ENCODE measurements around the gene PTCH2.
"Not testable (repeated sequence)": the region's sequence is repeated elsewhere in the genome, so short reads cannot be mapped to it uniquely, and the experiment has no call there.

The PTCH2 gene

DNA sequence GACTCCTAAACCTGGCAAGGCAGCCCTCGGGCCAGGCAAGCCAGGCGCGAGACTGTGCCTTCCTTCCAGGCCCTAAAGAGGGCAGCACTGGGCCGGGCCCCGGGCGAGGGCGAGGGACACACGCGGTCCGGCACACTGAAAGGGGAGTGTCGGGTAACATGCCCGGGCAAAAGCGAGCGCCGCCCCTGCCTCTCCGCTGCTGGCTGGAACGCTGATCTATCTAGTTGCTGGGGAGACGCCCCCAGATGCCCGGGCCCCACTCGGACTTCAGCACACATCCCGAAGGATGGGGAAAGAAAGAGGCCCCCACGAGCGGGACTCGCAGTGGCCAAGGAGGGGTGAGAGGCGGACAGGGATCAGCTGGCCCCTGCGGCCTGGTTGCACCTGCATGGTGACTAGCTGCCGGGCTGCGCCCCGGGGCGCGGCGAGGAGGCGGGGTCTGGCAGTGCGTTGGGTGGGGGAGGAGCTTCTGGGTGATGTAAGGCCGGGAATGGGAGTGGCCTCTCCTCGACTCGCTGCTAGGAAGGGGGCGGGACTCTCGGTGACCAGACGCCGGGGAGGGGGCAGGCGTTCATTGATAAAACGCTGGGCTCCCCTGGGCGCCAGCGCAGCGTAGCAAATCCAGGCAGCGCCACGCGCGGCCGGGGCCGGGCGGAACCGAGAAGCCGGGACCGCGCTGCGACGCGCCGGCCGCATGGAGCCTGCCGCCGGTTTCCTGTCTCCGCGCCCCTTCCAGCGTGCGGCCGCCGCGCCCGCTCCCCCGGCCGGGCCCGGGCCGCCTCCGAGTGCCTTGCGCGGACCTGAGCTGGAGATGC is 43.1 kb downstream of the PTCH2 start, which contains the start of gene PLK3:
PLK3 (plus strand) TSS at position 608 of the 815 bp plus-strand sequence; CDS start at position 695, 87 bp downstream.
- FAIRE-seq: peak; percentile 98

DNA sequence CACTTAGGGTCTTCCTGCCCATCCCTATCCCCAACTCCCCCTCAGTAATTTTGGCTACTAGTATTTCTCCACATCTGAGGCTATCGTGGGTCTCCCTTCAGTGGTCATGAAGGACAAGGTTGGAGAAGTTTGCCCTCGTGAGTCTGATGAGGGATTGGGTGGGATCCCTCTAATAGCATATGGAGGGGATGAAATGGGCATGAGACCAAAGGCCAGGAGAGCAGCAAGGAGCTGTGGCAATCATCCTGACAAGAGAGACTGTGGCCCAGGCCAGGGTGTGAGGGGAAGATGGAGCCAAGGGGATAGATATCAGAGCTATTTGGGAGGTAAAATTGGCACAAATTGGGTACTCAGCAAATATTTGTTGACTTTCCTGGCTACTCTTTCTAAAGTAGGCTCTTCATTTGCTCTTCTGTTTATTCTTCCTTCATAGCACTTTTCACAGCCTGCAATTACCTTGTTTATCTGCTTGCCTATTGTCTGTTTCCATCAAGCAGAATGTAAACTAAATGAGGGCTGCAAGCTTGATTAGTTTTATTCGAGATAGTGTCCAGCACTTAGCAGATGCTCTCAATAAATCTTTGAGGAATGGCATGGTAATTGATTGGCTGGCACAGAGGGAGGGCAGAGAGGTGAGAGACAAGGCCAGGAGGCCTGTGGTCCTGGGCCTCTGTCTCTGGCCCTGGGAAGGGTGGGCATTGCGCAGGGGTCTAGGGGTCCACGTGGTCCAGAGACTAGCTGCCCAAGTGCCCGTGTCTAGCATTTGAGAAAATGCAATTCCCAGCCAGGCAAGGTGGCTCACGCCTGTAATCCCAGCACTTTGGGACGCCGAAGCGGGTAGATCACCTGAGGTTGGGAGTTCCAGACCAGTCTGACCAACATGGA is 44.3 kb downstream of the PTCH2 start:
- no peak for FAIRE-seq

DNA sequence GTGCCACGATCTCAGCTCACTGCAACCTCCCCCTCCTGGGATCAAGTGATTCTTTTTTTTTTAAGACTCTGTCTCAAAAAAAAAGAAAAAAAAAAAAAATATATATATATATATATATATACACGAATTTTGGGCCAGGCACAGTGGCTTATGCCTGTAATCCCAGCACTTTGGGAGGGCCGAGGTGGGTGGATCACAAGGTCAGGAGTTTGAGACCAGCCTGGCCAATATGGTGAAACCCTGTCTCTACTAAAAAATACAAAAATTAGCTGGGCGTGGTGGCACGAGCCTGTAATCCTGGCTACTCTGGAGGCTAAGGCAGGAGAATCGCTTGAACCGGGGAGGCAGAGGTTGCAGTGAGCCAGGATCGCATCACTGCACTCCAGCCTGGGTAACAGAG is 45.2 kb downstream of the PTCH2 start:
- not testable (repeated sequence) for FAIRE-seq

DNA sequence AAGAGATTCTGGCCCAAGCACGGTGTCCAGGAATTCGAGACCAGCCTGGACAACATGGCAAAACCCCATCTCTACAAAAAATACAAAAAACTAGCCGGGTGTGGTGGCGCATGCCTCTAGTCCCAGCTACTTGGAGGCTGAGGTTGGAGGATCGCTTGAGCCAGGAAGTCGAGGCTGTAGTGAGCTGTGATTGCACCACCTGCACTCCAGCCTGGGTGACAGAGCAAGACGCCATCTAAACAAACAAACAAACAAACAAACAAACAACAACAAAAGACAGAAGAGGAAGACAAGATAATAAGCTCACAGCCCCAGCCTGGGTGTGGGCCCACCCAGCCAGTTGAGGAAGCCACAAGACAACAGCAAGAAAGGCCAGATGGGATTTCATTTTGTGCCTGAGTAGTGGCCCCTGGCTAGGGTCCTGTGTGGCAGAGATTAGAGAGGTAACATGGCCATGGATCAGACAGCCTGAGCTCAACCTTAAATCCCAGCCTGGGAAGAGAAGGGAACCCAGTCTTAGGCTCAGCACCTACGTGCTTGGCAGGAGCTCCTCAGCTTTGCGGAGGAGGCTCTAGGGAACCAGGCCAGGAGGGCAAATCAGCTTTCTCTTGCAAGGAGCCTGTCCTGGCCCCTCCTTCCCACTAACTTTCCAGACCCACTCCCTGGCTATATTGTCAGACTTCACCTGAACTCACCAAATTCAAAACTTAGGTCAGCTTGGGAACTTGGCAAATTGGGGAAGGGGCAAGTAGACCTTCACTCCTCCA is 50.1 kb downstream of the PTCH2 start:
- no peak for FAIRE-seq

DNA sequence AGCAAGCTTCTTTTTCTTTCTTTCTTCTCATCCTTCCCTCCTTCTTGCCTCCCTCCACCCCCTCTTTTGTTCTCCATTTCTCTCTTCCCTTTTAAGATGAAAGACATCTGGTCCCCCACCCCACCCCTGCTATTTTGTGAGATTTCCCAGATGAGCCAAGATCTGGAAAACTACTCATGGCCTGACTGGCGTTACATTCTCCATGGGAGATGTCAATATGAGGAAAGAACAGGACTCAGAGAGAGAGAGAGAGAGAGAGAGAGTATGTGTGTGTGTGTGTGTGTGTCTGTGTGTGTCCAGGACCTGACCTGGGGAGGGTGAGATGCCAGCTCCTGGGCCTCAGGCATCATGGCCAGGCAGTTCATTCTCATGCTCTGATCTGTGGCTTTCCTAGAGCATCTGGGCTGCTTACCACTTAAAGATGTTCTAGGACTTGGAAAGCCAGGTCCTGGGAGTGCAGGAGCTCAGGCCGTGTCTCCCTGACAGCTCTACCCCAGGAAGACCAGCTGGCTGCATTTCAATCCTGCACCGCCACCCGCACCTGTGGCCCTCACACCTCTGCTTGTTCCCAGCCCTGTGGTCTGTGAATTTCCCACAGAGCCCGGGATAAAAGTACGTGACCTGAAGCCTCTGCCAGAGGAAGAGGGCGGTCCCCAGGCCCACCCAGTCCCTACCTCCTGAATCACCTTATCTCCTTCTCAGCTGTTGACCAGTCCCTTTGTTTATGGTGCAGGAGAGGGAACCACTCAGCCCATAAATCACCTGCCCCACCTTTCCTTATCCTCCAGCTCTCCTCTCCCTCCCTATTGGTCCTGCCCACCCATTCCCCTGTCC is 51.9 kb downstream of the PTCH2 start:
- FAIRE-seq: no peak

DNA sequence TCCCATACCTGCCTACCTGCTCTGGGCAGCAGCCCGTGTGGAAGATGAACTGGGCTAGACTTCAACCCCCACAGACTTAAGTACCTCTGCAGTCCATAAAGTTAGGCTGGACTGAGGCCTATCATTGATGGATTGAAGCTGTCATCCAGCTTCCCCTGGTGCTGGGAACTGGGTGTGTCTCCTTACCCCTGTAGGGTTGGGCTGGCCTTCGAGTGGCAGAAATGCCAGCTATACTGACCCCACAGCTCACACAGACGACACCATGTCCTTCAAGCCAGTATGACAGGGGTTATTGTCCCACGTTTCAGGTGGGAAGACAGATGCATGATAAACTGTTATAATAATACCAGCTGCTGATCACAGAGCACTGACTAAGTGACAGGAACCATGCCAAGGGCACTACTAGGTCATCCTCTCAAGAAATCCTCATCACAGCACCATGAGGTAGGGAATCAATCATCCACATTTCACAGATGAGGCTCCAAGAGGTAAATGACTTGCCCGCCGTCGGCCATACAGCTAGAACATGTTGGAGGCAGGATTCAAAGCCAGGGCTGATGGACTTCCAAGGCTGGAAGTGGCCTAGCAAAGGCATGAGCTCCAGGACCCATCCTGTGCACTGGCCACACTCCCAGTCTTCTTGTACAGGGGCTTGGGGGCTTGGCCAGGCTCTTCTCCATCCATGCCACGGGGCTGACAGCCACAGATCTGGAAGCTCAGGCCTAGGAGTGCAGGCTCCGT is 54.8 kb downstream of the PTCH2 start, which contains the start of gene BEST4:
BEST4 (minus strand) TSS at position 51 of the 741 bp plus-strand sequence. CDS start 465 bp downstream, outside the sequence.
- FAIRE-seq: no peak

DNA sequence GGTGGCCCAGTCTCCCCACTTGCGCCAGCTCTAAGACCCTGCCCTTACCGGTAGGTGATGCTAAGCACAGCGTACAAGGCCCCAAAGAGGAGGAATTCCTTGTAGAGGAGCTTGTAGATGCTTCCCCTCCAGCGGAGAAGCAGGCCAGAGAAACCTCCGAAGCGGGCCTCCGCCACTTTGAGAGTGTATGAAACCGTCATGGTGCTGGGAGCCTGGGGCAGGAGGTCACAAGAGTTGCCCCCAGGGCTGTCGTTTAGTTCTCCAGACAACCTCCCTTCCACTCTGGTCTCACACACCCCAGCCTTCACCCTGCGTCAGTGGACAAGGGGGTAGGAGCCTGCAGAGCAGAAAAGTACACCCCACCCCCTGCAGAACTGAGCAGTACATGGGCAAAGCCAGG is 55.5 kb downstream of the PTCH2 start:
- no peak for FAIRE-seq

DNA sequence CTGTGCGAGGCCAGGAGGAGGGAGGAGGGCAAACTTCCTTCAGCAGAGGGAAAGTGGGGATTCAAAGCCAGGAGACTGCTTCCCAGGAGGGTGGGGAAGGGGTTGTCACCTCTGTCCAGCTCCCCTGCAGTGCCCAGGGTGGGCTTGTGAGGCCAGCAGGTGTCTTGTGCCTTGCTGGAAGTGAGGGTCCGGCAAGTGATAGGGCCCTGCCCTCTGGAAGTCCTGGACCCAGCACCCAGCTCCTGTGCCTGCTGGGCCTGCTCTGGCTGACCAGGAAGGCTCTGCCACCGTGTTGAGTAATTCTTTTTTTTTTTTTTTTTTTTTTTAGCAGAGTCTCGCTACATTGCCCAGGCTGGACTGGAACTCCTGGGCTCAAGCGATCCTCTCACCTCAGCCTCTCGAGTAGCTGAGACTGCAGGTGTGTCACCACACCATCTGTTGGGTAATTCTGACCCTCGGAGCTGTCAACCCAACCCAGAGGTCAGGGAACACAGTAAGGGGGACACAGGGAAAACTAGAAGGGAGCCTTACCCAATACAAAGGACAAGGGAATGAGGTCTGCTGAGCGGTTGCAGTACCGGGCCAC is 56.1 kb downstream of the PTCH2 start:
- FAIRE-seq: no peak

DNA sequence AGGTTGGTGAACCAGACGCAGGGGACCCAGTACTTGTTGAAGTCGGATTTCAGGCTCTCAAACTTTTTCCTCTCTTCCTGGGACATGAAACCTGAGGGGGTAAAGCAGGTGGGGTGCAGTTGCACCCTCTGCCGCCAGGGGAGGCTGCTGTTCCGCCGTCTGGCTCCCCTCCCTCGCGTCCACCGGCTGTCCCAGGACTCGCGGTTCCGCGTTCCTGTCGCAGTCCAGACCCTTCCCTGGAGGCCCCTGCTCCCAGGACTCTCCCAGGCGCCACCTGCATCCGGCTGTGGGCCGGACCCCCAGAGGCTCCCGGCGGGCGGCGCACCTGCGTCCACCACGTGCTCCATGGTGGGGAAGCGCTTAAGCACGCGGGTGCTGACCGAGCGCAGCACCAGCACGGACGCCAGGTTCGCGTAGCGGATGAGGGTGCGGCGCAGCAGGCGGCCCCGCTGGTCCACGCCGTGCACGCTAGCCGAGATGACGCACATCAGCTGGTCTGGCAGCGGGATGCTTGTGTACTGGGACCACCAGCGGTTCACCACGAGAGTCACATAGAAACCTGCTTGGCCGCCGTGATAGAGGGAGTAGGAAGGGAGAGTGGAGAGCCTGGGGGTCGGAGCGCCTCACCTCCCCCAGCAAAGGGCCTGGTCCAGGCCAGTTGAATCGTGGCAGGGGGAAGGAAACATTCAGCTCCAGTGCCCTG is 56.8 kb downstream of the PTCH2 start:
- no peak for FAIRE-seq

DNA sequence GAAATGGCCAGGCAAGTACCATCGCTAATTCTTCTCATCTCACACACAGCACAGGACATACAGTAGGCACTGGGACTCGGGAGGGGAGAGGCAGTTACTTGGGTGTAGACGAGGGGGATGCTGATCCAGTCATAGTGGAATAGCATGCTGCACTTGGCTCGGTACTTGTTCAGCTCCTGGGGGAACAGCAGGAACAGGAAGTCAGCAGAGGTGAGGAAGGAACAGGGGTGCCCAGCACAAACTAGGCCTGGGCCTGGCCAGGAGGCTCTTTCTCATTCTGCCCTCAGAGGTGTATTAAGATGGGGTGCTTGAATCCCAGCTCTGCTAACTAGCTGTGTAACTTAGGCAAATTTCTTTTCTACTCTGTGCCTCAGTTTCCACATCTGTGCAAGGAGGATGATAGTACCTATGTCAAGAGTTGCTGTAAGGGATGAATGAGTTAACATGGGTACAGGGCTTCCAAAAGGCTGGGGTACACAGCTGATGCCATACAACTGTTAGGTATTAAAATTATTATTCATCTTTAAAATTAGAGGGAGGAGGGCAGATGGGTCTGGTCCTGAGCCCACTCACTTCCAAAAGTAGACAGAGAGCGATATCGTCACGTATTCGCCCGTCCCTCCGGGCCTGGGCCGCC is 57.4 kb downstream of the PTCH2 start:
- FAIRE-seq: no peak

DNA sequence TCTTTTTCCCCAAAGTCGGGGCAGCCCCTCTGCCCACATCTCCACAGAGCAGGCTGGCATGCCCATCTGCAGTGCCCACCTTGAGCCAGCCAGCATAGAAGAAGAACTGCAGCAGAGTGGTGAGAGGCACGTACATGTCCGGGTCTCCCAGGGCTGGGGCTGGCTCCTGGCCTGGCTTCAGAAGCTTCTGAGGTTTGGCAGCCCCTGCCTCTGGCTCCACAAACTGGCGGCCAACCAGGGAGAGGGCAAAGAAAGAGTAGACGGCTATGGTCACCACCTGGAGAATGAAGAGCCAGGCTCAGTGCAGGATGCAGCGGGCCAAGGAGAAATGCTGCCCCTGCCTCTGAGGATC is 58.0 kb downstream of the PTCH2 start:
- FAIRE-seq: no peak

DNA sequence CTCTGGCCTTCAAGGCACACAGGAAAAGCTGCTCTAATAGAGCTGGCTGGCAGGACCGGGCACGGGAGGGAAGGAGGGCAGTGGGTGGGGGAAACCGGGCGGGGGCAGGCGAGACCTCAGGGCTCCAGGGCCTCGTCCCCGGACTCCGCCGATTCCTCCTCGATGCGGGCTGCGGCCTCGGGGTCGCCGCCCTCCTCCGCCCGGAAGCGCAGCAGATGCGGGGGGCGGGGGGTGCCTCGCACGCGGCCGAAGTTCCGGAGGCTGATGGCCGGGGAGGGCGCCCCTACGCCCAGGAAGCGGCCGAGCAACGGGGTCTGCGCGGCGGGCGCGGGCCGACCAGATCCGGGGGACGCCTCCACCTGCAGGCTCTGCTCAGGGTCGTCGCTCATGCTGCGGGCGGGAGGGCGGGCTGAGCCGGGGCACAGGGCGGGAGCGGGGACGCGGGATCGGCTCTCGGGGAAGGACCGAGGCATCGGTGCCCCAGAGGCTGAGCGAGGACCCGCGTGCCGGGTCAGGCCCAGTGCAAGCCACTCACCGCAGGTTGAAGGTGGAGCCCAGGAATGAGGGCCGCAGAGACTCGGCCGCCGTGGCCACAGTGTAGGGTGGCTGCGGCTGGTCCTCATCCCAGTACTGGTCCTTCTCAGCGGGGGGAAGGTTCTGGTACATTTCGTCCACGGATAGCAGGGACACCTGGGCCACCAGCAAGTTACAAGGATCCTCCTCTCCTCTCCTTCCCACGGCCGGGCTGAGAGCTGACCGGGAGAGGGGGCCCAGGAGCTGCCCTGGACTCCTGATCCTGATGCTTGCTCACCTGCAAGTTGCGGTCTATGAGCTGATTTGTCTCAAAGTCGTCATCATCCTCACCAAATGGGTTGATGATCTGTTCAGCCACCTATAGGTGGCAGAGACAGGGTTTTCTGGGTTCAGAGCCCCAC is 58.7 kb downstream of the PTCH2 start:
- FAIRE-seq: no peak

DNA sequence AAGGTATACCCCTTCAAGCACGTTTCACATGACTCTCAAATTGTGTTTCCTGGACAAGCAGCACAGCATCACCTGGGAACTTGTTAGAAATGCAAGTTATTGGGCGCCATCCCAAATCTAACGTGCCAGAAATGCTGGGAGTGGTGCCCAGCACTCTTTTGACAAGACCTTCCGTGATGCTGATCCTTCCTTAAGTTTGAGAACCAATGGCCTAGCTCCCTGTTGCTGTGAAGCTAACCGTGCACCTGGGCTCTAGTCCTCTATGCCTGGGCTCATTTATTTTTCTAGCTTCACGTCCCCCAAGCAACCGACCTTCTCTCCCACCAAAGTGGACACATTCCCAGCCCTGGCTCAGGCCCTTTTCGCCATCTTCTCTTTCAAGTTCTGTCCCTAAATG is 59.4 kb downstream of the PTCH2 start:
- no peak for FAIRE-seq

DNA sequence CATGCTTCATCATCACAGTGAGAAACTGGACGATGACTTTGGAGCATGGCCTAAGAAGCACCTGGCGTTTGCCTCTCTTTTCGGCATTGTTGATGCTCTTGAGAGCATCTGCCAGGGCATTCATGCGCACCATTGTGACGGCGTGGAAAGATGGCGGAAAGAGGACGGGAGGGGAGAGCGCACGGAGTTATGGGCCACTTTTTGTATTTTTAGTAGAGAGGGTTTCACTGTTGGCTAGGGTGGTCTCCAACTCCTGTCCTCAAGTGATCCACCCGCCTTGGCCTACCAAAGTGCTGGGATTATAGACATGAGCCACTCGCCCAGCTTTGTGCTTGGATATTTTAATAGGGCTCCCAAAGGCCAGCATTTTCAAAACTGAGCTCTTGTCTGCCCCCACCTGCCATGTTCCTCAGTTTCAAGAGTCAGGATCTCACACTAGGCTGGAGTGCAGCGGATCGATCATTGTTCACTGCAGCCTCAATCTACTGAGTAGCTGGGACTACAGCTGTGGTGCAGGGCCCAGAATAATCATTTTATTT is 62.4 kb downstream of the PTCH2 start:
- FAIRE-seq: peak; percentile 46

DNA sequence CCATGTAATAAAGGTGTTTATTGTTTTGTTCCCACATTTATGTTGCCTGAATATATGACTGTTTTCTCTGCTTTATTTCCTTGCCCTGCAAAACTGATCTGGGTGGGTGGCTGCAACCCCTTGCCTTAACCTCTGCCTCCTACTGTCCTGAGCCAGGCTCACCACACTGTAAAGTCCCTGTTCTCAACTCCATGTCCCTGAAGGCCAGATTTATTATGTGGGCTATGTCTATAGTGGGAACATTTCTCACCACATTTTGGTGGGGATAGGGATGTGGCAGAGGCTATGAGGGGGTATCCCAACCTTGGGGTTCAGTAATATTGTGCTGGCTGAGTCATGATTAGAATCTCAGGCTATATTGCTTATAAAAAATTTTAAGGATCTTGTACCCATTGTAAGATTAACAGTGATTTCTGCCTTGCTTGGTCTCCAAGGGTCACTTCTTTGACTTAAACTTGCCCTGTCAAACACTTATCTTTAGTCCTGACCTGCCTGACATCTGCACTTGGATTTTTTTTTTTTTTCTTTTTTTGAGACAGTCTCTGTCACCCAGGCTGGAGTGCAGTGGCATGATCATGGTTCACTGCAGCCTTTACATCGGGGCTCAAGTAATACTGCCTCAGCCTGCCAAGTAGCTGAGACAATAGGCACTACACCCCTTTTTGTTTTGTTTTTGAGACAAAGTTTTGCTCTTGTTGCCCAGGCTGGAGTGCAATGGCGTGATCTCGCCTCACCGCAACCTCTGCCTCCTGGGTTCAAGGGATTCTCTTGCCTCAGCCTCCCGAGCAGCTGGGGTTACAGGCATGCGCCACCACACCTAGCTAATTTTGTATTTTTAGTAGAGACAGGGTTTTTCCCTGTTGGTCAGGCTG is 64.1 kb downstream of the PTCH2 start:
- FAIRE-seq: no peak

DNA sequence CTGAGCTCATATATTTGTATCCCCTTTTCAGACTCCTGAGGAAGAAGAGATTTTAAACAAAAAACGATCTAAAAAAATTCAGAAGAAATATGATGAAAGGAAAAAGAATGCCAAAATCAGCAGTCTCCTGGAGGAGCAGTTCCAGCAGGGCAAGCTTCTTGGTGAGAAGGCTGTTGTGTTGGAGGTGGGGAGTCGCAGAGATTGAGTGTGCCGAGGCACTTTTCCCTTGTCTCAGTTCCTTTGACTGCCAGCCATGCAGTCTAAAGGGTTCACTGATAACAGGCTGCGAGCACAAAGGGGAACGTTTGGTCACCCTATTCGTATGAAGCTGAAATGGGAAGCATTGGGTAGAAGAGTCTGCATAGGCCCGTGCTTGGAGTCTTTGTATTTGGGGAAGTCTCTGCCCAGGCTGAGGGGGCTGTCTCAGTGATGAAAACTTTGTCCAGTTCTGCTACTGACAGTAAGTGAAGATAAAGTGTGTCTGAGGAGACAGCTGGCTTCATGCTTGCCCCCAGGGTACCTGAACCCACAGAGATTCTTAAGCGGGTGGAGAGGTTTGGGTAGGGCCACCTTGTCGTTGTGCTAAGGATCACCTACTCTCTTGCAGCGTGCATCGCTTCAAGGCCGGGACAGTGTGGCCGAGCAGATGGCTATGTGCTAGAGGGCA is 65.0 kb downstream of the PTCH2 start:
- no peak for FAIRE-seq

DNA sequence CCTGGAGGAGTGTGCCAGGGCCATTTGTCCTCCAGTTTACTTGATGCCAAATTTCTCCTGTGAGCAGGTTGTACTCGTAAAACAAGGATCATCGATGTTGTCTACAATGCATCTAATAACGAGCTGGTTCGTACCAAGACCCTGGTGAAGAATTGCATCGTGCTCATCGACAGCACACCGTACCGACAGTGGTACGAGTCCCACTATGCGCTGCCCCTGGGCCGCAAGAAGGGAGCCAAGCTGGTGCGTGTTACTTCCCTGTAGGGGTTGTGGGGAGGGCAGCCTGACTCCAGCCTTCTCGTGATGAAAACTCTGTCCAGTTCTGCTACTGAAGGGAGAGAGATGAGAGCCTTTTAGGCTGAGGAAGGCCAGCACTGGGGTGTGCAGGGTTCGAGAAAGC is 65.5 kb downstream of the PTCH2 start:
- FAIRE-seq: no peak
